Keratinocyte (primary cell): ENCODE measurements around the gene B3GNT5. TPM values are rescaled to one million over a fixed set of nuclear protein-coding genes. Genes with fewer than 3 reads are reported as not detected.

Experiments used
- DNase-seq: peaks from one replicate; pipeline ENCODE4 v3.0.0-alpha.2; 2011; ENCODE audit warnings: low read depth, missing footprints, low spot score
- FAIRE-seq: peaks from 2 replicates; lab custom pipeline; 2011; peaks lifted over from hg19 to GRCh38; lab: Jason Lieb, UNC
- H2AFZ ChIP-seq: 2 replicates; pipeline ENCODE4 v1.6.0; 2012; ENCODE audit warnings: low read length, control low read depth, inconsistent platforms; ENCODE audit not compliant: control insufficient read depth
- H3K27ac ChIP-seq: 2 replicates; pipeline ENCODE4 v1.5.1; 2011; ENCODE audit warnings: low read length; ENCODE audit not compliant: control insufficient read depth, insufficient read depth
- H3K27me3 ChIP-seq: 3 replicates; pipeline ENCODE4 v1.6.0; 2011; ENCODE audit warnings: low read length; ENCODE audit not compliant: control insufficient read depth, insufficient read depth; ENCODE audit errors: extremely low read depth
- H3K36me3 ChIP-seq, 2 experiments: 2 replicates in 1 of 2; 3 replicates in 1 of 2; pipeline ENCODE4 v1.5.1; 2011; ENCODE audit warnings: low read length in 2 of 2, mild to moderate bottlenecking in 1 of 2; ENCODE audit not compliant: control insufficient read depth in 2 of 2, insufficient read depth in 2 of 2; ENCODE audit errors: extremely low read depth in 1 of 2
- H3K4me1 ChIP-seq: 3 replicates; pipeline ENCODE4 v1.5.1; 2011; ENCODE audit warnings: low read length; ENCODE audit not compliant: control insufficient read depth, insufficient read depth; ENCODE audit errors: extremely low read depth
- H3K4me2 ChIP-seq: 3 replicates; pipeline ENCODE4 v1.6.0; 2011; ENCODE audit warnings: low read depth, low read length; ENCODE audit not compliant: control insufficient read depth, insufficient read depth; ENCODE audit errors: extremely low read depth
- H3K4me3 ChIP-seq, 3 experiments: fragments of 200-600 bp in 1 of 3; sonication (generic) in 1 of 3; 2 replicates in 2 of 3; 3 replicates in 1 of 3; pipeline ENCODE4 v1.5.1; 2011 to 2016; ENCODE audit warnings: low read length in 3 of 3, mild to moderate bottlenecking in 3 of 3, control low read depth in 2 of 3, inconsistent platforms in 1 of 3, low read depth in 1 of 3, mixed read lengths in 1 of 3, mixed run types in 1 of 3, moderate library complexity in 1 of 3; ENCODE audit not compliant: control insufficient read depth in 2 of 3, insufficient read depth in 2 of 3; ENCODE audit errors: extremely low read depth in 1 of 3
- H3K79me2 ChIP-seq: 2 replicates; pipeline ENCODE4 v1.6.0; 2012; ENCODE audit warnings: low read length; ENCODE audit not compliant: control insufficient read depth, insufficient read depth
- H3K9ac ChIP-seq: 3 replicates; pipeline ENCODE4 v1.6.0; 2011; ENCODE audit warnings: low read length; ENCODE audit not compliant: control insufficient read depth, insufficient read depth; ENCODE audit errors: extremely low read depth
- H3K9me1 ChIP-seq: 3 replicates; pipeline ENCODE4 v1.6.0; 2011; ENCODE audit warnings: low read length; ENCODE audit not compliant: control insufficient read depth, insufficient read depth; ENCODE audit errors: extremely low read depth
- H3K9me3 ChIP-seq: 2 replicates; pipeline ENCODE4 v1.5.1; 2012; ENCODE audit warnings: low read depth, low read length; ENCODE audit not compliant: control insufficient read depth
- H4K20me1 ChIP-seq: 3 replicates; pipeline ENCODE4 v1.6.0; 2011; ENCODE audit warnings: low read length; ENCODE audit not compliant: control insufficient read depth, insufficient read depth; ENCODE audit errors: extremely low read depth
- CTCF ChIP-seq, 3 experiments: IDR thresholded peaks in 1 of 3; conservative IDR thresholded peaks in 1 of 3; optimal IDR thresholded peaks in 1 of 3; 2 replicates in 2 of 3; 3 replicates in 1 of 3; pipeline versions ENCODE3 to v1.5.1; 2011; ENCODE audit warnings: low read length in 3 of 3, mild to moderate bottlenecking in 3 of 3, moderate library complexity in 2 of 3, control low read depth in 1 of 3, inconsistent platforms in 1 of 3; ENCODE audit not compliant: insufficient read depth in 2 of 3; ENCODE audit errors: extremely low read depth in 1 of 3
- EZH2 ChIP-seq: IDR thresholded peaks from one replicate; pipeline ENCODE4 v1.6.1; 2012; ENCODE audit warnings: inconsistent platforms, mild to moderate bottlenecking, low read length, moderate library complexity
- dilution Hi-C: fragments of 300-500 bp; cut with MboI; formaldehyde crosslinking; loops from one replicate; pipeline ENCODE4 v1.7.0; 2020; ENCODE audit warnings: low sequenced_read_pairs; ENCODE audit not compliant: extremely low pct_ligation_motif_present
- polyA plus RNA-seq, 5 experiments: library from polyadenylated mRNA; depleted of rRNA in 3 of 5; stranded (reverse) in 3 of 5; stranded (forward) in 1 of 5; unstranded in 1 of 5; fragments of >200 nt; gene quantifications; 1 replicate in 1 of 5; 2 replicates in 3 of 5; 3 replicates in 1 of 5; pipeline versions ENCODE4 v1.2.1 to v1.2.3, GENCODE V29; 2011 to 2012; ENCODE audit warnings: missing spikeins in 2 of 5, low read depth in 1 of 5, low replicate concordance in 1 of 5

Gene B3GNT5
- polyA plus RNA-seq, 1 donor (not counting 4 experiments of a cell fraction or from before 2014, with no cell fraction given), result 66.6 TPM

GRCh38 chr3:183279371-183279770 is 26.3 kb downstream of the B3GNT5 start:
- dilution Hi-C loops, result no loop called here
- H3K27ac ChIP-seq, result no peak overlapping the region

GRCh38 chr3:183281126-183281797 is 28.2 kb downstream of the B3GNT5 start:
- H2AFZ ChIP-seq, result no peak overlapping the region
- no peaks in the 10 kb centered on the region for H3K27me3 ChIP-seq
- H3K4me1 ChIP-seq, result peaks cover 24% of the 10 kb centered on the region
- no peak overlapping the region for H3K27ac ChIP-seq
- H3K9me3 ChIP-seq, result no peaks in the 10 kb centered on the region
- H3K9me1 ChIP-seq, result no peaks in the 10 kb centered on the region
- DNase-seq (no peak), FAIRE-seq (no peak)
- no peaks in the 10 kb centered on the region for H3K79me2 ChIP-seq
- H3K4me2 ChIP-seq, result no peak overlapping the region
- H4K20me1 ChIP-seq, result no peaks in the 10 kb centered on the region
- H3K36me3 ChIP-seq, result no peaks in the 10 kb centered on the region
- dilution Hi-C loops, result no loop called here
- TF ChIP-seq CTCF (optimal IDR thresholded peaks at IDR 0.05 in 1 of 3, IDR thresholded peaks at IDR 0.05 in 1 of 3, conservative IDR thresholded peaks at IDR 0.05 in 1 of 3; ENCODE audit: extremely low read depth in 1 of 3, insufficient read depth in 2 of 3, low read length in 3 of 3) (no peak), EZH2 (no peak)
- H3K9ac ChIP-seq, result no peak overlapping the region
- no peak overlapping the region for H3K4me3 ChIP-seq

More at GRCh38 chr3:183279371-183279770, 26.3 kb downstream of the B3GNT5 start:
- Histone ChIP-seq H3K79me2 (peaks cover 2% of the 10 kb centered on the region), H2AFZ (no peak overlapping the region), H3K27me3 (no peaks in the 10 kb centered on the region), H3K4me2 (no peak overlapping the region), H3K4me3 (no peak overlapping the region), H3K36me3 (no peaks in the 10 kb centered on the region), H4K20me1 (no peaks in the 10 kb centered on the region), H3K4me1 (peaks cover 22% of the 10 kb centered on the region), H3K9me3 (no peaks in the 10 kb centered on the region), H3K9me1 (no peaks in the 10 kb centered on the region), H3K9ac (no peak overlapping the region)
- FAIRE-seq (no peak), DNase-seq (no peak)
- no peak for TF ChIP-seq EZH2
- TF ChIP-seq CTCF (optimal IDR thresholded peaks at IDR 0.05 in 1 of 3, IDR thresholded peaks at IDR 0.05 in 1 of 3, conservative IDR thresholded peaks at IDR 0.05 in 1 of 3; ENCODE audit: extremely low read depth in 1 of 3, insufficient read depth in 2 of 3, low read length in 3 of 3), result no peak
